HG02981 (cell line): ENCODE measurements around the gene ABLIM2.

Source experiments
- ATAC-seq: cut with Tn5 transposase; IDR thresholded peaks from one replicate; pipeline ENCODE4 v1.9.1; 2021; ENCODE audit warnings: mild to moderate bottlenecking, moderate library complexity; ENCODE audit not compliant: unreplicated experiment

Gene ABLIM2

GRCh38 chr4:8159537-8160232 is 1.1 kb upstream of the ABLIM2 start:
- ATAC-seq = no peak

GRCh38 chr4:8157944-8158709 is 486 bp downstream of the ABLIM2 start:
- no peak for ATAC-seq

DNA sequence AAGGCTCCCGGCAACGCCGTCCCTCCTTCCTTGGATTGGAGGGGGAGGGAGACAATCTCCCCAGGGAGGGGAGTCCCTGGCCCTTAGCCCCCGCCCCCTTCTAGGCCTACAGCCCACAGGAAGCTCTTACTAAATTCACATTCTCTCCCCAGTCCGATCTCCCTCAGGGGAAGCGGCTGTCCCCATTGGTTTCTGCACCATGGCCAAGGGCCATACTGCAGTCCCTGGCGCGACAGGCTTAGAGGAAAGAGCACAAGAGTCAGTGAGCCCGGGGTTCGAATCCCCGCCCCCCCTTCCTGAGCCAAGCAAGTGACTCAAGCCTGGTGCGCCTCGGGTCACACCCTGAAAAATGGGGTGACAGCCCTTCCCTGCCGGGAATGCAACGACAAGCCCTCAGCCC is 1.1 kb downstream of the ABLIM2 start:
- ATAC-seq = no peak

DNA sequence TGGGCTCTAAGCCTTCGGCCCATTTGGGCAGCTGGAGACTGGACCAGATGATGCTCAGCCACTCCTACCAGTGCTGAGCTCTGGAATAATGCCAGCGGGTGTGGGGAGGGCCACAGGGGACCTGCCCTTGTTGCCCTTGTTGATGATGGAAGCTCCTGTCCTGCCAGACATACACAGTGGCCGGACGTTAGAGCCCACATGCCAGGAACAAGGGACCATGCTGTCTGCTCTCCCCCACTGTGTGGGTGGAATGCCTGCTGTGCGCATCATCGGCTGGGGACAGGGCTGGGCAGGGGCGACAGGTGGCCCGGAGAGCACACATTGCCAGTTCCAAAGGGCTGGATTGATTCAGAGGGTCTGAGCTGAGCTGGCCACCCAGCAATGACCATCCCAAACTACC is 2.0 kb downstream of the ABLIM2 start:
- no peak for ATAC-seq

DNA sequence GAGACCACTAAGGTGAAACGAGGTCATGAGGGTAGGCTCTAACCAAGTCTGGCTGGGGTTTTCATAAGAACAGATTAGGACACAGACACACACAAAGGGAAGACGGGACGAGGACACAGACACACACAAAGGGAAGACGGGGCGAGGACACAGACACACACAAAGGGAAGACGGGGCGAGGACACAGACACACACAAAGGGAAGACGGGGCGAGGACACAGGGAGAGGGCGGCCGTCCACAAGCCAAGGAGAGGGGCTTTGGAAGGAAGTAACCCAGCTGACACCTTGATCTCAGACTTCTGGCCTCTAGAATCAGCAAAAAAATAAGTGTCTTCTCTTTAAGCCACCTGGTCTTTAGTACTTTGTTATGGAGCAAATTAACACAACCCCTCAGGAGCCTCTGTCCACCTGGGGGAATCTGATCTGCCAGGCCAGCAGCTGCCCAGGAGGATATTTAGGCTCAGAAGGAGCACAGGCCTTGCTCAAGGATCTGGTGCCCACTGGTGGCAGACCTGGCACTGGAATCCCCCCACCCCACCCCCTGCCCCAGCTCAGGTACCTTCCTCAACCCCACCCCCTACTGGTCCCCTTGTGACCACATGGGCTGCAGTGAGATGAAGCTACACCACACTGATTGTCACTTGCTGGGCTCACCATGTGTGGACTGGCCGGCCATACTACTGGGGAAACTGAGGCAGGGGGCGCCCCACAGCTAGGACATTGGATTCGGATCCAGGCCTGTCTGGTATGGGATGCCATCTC is 2.8 kb downstream of the ABLIM2 start:
- ATAC-seq = no peak

- no peak for ATAC-seq
These were observed 3.6 kb downstream of the ABLIM2 start for GRCh38 chr4:8155048-8155447.

- ATAC-seq = no peak
These were observed 5.2 kb downstream of the ABLIM2 start for GRCh38 chr4:8153441-8153840.

GRCh38 chr4:8152865-8153257 is 5.8 kb downstream of the ABLIM2 start:
- no peak for ATAC-seq

DNA sequence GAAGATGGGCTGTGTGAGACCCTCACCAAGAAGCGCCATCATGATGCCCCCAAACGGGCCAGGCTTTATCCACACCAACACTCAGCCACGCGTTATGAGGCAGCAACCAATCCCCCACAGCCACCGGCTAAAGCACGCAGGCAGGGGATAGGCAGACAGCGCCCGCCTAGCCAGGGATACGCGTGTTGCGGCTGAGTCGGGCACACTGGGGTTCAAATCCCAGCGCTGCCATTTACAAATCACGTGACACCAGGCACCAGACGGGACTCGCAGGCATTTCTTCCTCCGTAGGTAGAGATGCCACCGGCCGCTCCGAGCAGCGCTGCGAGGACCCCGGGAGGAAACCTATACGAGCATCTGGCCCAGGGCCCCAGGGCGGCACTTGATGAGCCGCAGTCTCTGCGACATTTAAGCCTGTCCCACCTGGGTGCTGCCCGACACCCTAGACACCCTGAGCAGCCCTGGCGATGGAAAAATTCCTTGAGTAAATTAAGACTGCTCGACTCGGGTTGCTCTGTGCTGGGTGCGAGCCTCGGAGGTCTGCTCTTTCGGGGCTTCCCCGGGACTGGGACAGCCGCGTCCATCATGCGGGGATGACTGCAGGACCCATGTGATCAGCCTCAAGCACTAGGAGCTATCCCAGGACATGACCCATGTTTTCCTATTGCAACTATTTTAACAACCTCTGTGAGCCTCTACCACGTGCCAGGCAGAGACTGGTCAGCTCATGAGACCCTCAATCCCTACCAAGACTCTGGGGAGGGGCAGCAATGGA is 6.3 kb downstream of the ABLIM2 start:
- ATAC-seq = no peak

DNA sequence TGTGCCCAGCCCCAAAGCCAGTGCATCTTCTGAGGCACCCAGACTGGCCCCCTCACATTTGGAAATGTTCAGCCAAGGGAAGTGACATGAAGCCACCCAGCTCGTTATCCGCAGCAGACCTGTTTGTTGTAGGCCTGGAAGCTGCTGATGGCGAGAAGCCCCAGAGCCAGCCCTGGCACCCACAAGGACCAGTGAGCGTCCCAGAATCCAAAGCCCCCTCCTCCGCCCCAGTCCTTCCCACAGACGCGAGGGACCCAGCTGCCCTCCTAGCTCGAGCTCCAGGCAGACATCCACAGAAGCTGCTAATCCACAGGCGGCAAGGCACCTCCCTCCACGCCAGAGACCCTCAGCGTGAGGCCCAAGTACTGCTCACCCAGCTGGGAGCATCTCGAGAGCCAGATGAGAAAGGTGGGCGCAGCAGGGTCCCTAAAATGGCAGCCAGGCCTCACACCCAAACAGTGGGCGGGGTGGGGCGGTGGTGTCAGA is 7.4 kb downstream of the ABLIM2 start:
- ATAC-seq = no peak

- no peak for ATAC-seq
These were observed 8.2 kb downstream of the ABLIM2 start for GRCh38 chr4:8150152-8151090.

DNA sequence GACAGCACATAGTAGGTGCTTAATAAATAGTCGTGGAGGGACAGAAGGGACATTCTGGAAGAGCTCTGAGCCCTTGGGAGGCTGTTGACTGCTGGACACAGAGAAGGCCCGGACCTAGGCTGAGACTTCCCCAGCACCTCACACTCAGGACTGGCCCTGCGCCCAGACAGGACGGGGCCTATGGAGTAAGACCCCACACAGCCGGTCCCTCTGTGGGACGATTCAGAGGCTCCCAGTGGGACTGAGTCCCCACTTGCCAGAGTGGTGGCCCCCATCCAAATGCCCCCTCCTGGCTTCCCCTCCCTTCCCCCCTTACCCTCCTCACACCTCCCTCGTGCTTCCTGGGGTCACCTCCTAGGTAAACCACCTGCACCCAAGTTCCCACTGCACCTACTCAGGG is 8.9 kb downstream of the ABLIM2 start:
- ATAC-seq = no peak

DNA sequence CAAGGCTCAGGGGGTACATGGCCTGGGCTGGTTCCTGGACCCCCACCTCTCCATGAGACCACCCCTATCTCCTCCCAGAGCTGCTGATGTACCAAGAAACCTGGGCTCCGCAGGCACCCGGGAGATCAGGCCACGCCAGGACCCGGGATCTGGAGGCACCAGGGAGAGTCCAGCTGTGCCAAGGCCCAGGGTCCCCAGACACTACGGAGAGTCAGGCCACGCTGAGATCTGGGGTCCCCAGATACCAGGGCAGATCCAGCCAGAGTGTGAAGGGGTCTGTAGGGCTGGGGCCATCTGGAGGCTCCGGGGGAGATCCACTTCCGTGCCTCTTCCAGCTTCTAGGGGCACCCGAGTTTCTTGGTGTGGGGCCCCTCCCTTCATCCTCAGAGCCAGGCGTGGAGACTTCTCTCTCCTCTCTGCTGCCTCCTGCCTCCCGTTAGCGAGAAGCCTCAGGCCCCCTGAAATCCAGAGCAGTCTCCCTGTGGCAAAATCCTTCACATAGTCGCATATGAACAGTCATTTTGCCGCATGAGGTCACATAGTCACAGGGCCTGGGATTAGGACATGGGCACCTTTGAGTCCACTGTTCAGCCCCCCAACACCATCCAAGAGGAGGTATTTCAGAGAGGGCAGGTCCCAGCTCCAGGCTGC is 9.7 kb downstream of the ABLIM2 start:
- no peak for ATAC-seq

GRCh38 chr4:8148159-8148558 is 10.5 kb downstream of the ABLIM2 start:
- no peak for ATAC-seq

DNA sequence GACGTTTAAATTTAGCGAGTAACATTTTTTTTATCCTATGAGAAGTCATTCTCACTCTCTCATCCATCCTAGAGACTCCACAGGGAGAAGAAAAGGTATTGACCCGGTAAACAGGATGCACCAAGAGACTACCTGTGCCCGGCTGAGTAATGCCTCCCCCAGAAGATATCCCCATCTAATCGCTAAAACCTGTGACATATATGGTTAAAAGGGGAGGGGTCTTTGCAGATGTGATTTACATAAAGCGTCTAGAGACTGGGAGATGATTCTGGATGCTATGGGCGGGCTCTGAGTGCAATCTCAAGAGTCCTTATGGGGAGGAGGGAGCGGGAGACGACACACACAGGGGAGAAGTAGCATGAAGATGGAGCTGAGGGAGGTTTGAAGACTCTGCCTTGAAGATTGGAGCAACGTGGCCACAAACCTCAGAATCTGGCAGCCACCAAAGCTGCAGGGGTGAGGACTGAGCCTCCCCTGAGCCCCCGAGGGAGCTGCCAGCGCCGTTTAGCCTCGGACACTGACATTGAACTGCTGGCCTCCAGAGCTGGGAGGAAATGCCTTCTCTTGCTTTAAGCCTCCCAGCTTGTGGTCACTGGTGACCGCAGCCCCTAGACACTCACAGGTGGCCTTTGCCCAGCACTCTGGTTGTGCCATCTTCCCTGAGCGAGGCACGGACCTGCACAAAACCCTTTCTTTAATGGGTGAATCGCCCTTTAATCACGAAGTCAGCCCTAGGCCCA is 11.2 kb downstream of the ABLIM2 start:
- no peak for ATAC-seq

DNA sequence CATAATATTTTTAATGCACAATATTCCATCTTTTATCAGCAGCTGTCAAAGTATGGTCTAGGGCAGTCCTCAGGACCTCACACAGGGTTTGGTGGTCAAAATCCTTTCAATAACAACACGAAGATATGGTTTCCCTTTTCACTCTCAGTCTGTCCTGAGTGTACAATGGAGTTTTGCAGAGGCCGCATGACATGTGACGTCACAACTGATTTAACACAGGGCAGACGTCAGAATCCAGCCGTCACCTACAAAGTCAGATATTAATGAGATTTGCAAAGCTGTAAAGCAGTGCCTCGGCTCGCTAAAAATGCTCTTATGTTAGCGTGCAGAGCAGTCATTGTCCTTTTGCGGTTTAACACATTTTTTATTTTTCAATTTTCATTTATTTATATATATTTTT is 12.5 kb downstream of the ABLIM2 start:
- ATAC-seq = no peak

GRCh38 chr4:8144359-8144758 is 14.3 kb downstream of the ABLIM2 start:
- ATAC-seq = no peak

- no peak for ATAC-seq
These were observed 15.0 kb downstream of the ABLIM2 start for GRCh38 chr4:8143392-8144140.
